ENCODE results near the gene MPI.
"Not testable (repeated sequence)": the region's sequence is repeated elsewhere in the genome, so short reads cannot be mapped to it uniquely, and the experiment has no call there.

The MPI gene

GRCh38 chr15:74933573-74933972 is 43.7 kb downstream of the MPI start:
- DNase-seq (ENCODE audit: low read depth in 3 of 3), result no peak

- DNase-seq (ENCODE audit: low read depth in 3 of 3), result not testable (repeated sequence)
These were observed 45.4 kb downstream of the MPI start for GRCh38 chr15:74935193-74935592.

- DNase-seq (ENCODE audit: low read depth in 3 of 3), result no peak
These were observed 47.4 kb downstream of the MPI start for GRCh38 chr15:74937272-74937589.

GRCh38 chr15:74937590-74938371 is 47.9 kb downstream of the MPI start, which contains the start of gene COX5A:
TSS of gene COX5A (minus strand) at chr15:74938073. CDS start at chr15:74938014, 59 bp downstream.
- DNase-seq (ENCODE audit: low read depth in 3 of 3), result peak; percentile 85 to 90 (median 87)

- peak; percentile 62 to 76 (median 75) for DNase-seq (ENCODE audit: low read depth in 3 of 3)
These were observed 60.5 kb downstream of the MPI start for GRCh38 chr15:74950078-74950908.

- DNase-seq (ENCODE audit: low read depth in 3 of 3), result no peak
These were observed 61.2 kb downstream of the MPI start for GRCh38 chr15:74951006-74951405.

Measured in stimulated activated CD4-positive, alpha-beta T cell treated with anti-CD3 and anti-CD28 coated beads, TNF-alpha, amount 100 ng/mL, for 24 hours (primary cell).